DOHH2 (cell line): Measurements from ENCODE around the gene PFKL.

Experiments used
- H3F3A ChIP-seq: fragments of 200-600 bp; sonication (generic), shearing (Covaris generic); 2 replicates; pipeline ENCODE4 v1.6.0; 2016; ENCODE audit warnings: antibody characterized with exemption, mild to moderate bottlenecking; ENCODE audit not compliant: control insufficient read depth, insufficient read depth
- H3K27ac ChIP-seq: fragments of 200-600 bp; sonication (generic); 2 replicates; pipeline ENCODE4 v1.5.1; 2014; ENCODE audit warnings: low read depth, mild to moderate bottlenecking, low read length, moderate library complexity
- H3K27me3 ChIP-seq: fragments of 200-600 bp; sonication (generic); 2 replicates; pipeline ENCODE4 v1.6.1; 2014; ENCODE audit warnings: mild to moderate bottlenecking, low read length, mixed read lengths; ENCODE audit not compliant: control insufficient read depth
- H3K36me3 ChIP-seq: fragments of 200-600 bp; sonication (generic); 2 replicates; pipeline ENCODE4 v1.6.1; 2014; ENCODE audit warnings: mild to moderate bottlenecking, low read length, moderate library complexity, mixed read lengths; ENCODE audit not compliant: control insufficient read depth
- H3K4me1 ChIP-seq: fragments of 200-600 bp; sonication (generic); 2 replicates; pipeline ENCODE4 v1.6.1; 2014; ENCODE audit warnings: mild to moderate bottlenecking, low read length, mixed read lengths; ENCODE audit not compliant: control insufficient read depth
- H3K4me2 ChIP-seq: fragments of 200-600 bp; sonication (generic); 2 replicates; pipeline ENCODE4 v1.6.0; 2014; ENCODE audit warnings: mild to moderate bottlenecking, low read length, moderate library complexity
- H3K4me3 ChIP-seq: fragments of 200-600 bp; sonication (generic); 2 replicates; pipeline ENCODE4 v1.5.1; 2014; ENCODE audit warnings: mild to moderate bottlenecking, low read length, mixed read lengths
- H3K79me2 ChIP-seq: fragments of 200-600 bp; sonication (generic); 2 replicates; pipeline ENCODE4 v1.6.1; 2014; ENCODE audit warnings: mild to moderate bottlenecking, low read length, mixed read lengths; ENCODE audit not compliant: control insufficient read depth
- H3K9me2 ChIP-seq: fragments of 200-600 bp; sonication (generic); replicated peaks from 2 replicates; pipeline ENCODE4 v1.6.1; 2014; ENCODE audit warnings: mild to moderate bottlenecking, low read length, mixed read lengths; ENCODE audit not compliant: control insufficient read depth
- H3K9me3 ChIP-seq: fragments of 200-600 bp; sonication (generic); 2 replicates; pipeline ENCODE4 v1.6.1; 2014; ENCODE audit warnings: antibody characterized with exemption, low read length, mixed read lengths; ENCODE audit not compliant: control insufficient read depth, insufficient read depth
- H4K20me1 ChIP-seq: fragments of 200-600 bp; sonication (generic); 2 replicates; pipeline ENCODE4 v1.6.0; 2014; ENCODE audit warnings: low read depth, mild to moderate bottlenecking, antibody characterized with exemption, low read length, moderate library complexity; ENCODE audit not compliant: control insufficient read depth, insufficient read depth
- CTCF ChIP-seq: fragments of 200-600 bp; sonication (generic); IDR thresholded peaks from one replicate; pipeline ENCODE4 v1.5.1; 2014; ENCODE audit warnings: antibody characterized with exemption, mild to moderate bottlenecking, low read depth, low read length; ENCODE audit not compliant: poor library complexity, severe bottlenecking
- EZH2phosphoT487 ChIP-seq: fragments of 200-600 bp; sonication (generic); IDR thresholded peaks from 2 replicates; pipeline ENCODE4 v1.6.1; 2017; ENCODE audit warnings: borderline replicate concordance, mild to moderate bottlenecking, antibody characterized with exemption, low read length, moderate library complexity, mixed read lengths

The PFKL gene

GRCh38 chr21:44258056-44258725 lies 41.7 kb upstream of the PFKL start:
- TF ChIP-seq CTCF, result no peak
- no peak for TF ChIP-seq EZH2phosphoT487
- no peaks in the 10 kb centered on the region for H3K4me1 ChIP-seq
- no peaks in the 10 kb centered on the region for H3K36me3 ChIP-seq
- H3K9me2 ChIP-seq, result no peaks in the 10 kb centered on the region
- H3F3A ChIP-seq, result no peaks in the 10 kb centered on the region
- H3K4me2 ChIP-seq, result no peak overlapping the region
- H3K27ac ChIP-seq, result no peak overlapping the region
- H3K79me2 ChIP-seq, result no peaks in the 10 kb centered on the region
- no peaks in the 10 kb centered on the region for H4K20me1 ChIP-seq
- H3K27me3 ChIP-seq, result peaks cover 19% of the 10 kb centered on the region
- H3K4me3 ChIP-seq, result no peak overlapping the region
- H3K9me3 ChIP-seq, result no peaks in the 10 kb centered on the region

GRCh38 chr21:44259082-44259705 lies 40.7 kb upstream of the PFKL start:
- H3K79me2 ChIP-seq, result no peaks in the 10 kb centered on the region
- H3K9me2 ChIP-seq, result no peaks in the 10 kb centered on the region
- H3K27me3 ChIP-seq, result peaks cover 12% of the 10 kb centered on the region
- H3K4me1 ChIP-seq, result no peaks in the 10 kb centered on the region
- no peak overlapping the region for H3K27ac ChIP-seq
- TF ChIP-seq EZH2phosphoT487 (no peak), CTCF (no peak)
- H3K4me3 ChIP-seq, result no peak overlapping the region
- no peaks in the 10 kb centered on the region for H3K9me3 ChIP-seq
- H4K20me1 ChIP-seq, result no peaks in the 10 kb centered on the region
- H3K36me3 ChIP-seq, result no peaks in the 10 kb centered on the region
- H3F3A ChIP-seq, result no peaks in the 10 kb centered on the region
- no peak overlapping the region for H3K4me2 ChIP-seq

- no peaks in the 10 kb centered on the region for H3K79me2 ChIP-seq
- peaks cover 8% of the 10 kb centered on the region for H3K27me3 ChIP-seq
- no peaks in the 10 kb centered on the region for H4K20me1 ChIP-seq
- H3K27ac ChIP-seq, result no peak overlapping the region
- no peak overlapping the region for H3K4me2 ChIP-seq
- H3K9me3 ChIP-seq, result no peaks in the 10 kb centered on the region
- no peaks in the 10 kb centered on the region for H3K9me2 ChIP-seq
- no peak for TF ChIP-seq CTCF
- no peak for TF ChIP-seq EZH2phosphoT487
- H3K4me3 ChIP-seq, result no peak overlapping the region
- H3K36me3 ChIP-seq, result no peaks in the 10 kb centered on the region
- no peaks in the 10 kb centered on the region for H3K4me1 ChIP-seq
- no peaks in the 10 kb centered on the region for H3F3A ChIP-seq
Observed at GRCh38 chr21:44260066-44260465, 39.8 kb upstream of the PFKL start.
